Measurements from ENCODE around the gene CNDP1.
A peak's percentile ranks its signal among the peaks of the same experiment; 100 is the strongest.

The CNDP1 gene

GRCh38 chr18:74496508-74497323, 37.6 kb upstream of the CNDP1 start:
- Histone ChIP-seq H3K27me3 (replicated peaks; ENCODE audit: insufficient read depth, low read length) (no peaks in the 10 kb centered on the region), H4K20me1 (ENCODE audit: insufficient read depth, low read length) (no peaks in the 10 kb centered on the region), H2AFZ (ENCODE audit: low read length) (peak overlapping the region; percentile 73), H3F3A (ENCODE audit: insufficient read depth, low read length) (peaks cover 46% of the 10 kb centered on the region), H3K9me3 (replicated peaks; ENCODE audit: insufficient read depth, low read length) (no peaks in the 10 kb centered on the region), H3K36me3 (replicated peaks; ENCODE audit: insufficient read depth, low read length) (no peaks in the 10 kb centered on the region), H3K4me1 (ENCODE audit: low read length) (peaks cover 21% of the 10 kb centered on the region), H3K9me2 (replicated peaks; ENCODE audit: insufficient read depth, low read length) (no peaks in the 10 kb centered on the region), H3K4me2 (ENCODE audit: low read depth, low read length) (peak overlapping the region; percentile 97), H3K9ac (ENCODE audit: low read length) (peak overlapping the region; percentile 97), H3K79me2 (ENCODE audit: low read length) (peaks cover 47% of the 10 kb centered on the region), H3K4me3 (ENCODE audit: low read length) (peak overlapping the region; percentile 97), H3K27ac (ENCODE audit: low read length) (peak overlapping the region; percentile 61; the same call in 1 of the 2 replicates)
- DNase-seq, result peak; percentile 63
- TF ChIP-seq CTCF (IDR thresholded peaks at IDR 0.05; ENCODE audit: low read length) (peak; percentile 29), EZH2phosphoT487 (IDR thresholded peaks at IDR 0.05; ENCODE audit: low read length) (no peak), EZH2 (optimal IDR thresholded peaks at IDR 0.05; ENCODE audit: low read depth, low read length) (no peak)

GRCh38 chr18:74497324-74497676, 37.0 kb upstream of the CNDP1 start:
- DNase-seq, result no peak
- H3K4me1 ChIP-seq (ENCODE audit: low read length), result peaks cover 21% of the 10 kb centered on the region
- H2AFZ ChIP-seq (ENCODE audit: low read length), result no peak overlapping the region
- H3K27ac ChIP-seq (ENCODE audit: low read length), result peak overlapping the region; percentile 61; the same call in 1 of the 2 replicates
- no peaks in the 10 kb centered on the region for H3K27me3 ChIP-seq (replicated peaks; ENCODE audit: insufficient read depth, low read length)
- no peaks in the 10 kb centered on the region for H3K36me3 ChIP-seq (replicated peaks; ENCODE audit: insufficient read depth, low read length)
- H3K4me2 ChIP-seq (ENCODE audit: low read depth, low read length), result peak overlapping the region; percentile 97
- H4K20me1 ChIP-seq (ENCODE audit: insufficient read depth, low read length), result no peaks in the 10 kb centered on the region
- peaks cover 53% of the 10 kb centered on the region for H3K79me2 ChIP-seq (ENCODE audit: low read length)
- peaks cover 46% of the 10 kb centered on the region for H3F3A ChIP-seq (ENCODE audit: insufficient read depth, low read length)
- no peaks in the 10 kb centered on the region for H3K9me3 ChIP-seq (replicated peaks; ENCODE audit: insufficient read depth, low read length)
- H3K4me3 ChIP-seq (ENCODE audit: low read length), result peak overlapping the region; percentile 97
- TF ChIP-seq CTCF (IDR thresholded peaks at IDR 0.05; ENCODE audit: low read length) (no peak), EZH2 (optimal IDR thresholded peaks at IDR 0.05; ENCODE audit: low read depth, low read length) (no peak), EZH2phosphoT487 (IDR thresholded peaks at IDR 0.05; ENCODE audit: low read length) (no peak)
- peak overlapping the region; percentile 97; the same call in 1 of the 2 replicates for H3K9ac ChIP-seq (ENCODE audit: low read length)
- no peaks in the 10 kb centered on the region for H3K9me2 ChIP-seq (replicated peaks; ENCODE audit: insufficient read depth, low read length)

- Histone ChIP-seq H3F3A (ENCODE audit: insufficient read depth, low read length) (peaks cover 46% of the 10 kb centered on the region), H4K20me1 (ENCODE audit: insufficient read depth, low read length) (no peaks in the 10 kb centered on the region), H3K4me3 (ENCODE audit: low read length) (no peak overlapping the region), H3K27me3 (replicated peaks; ENCODE audit: insufficient read depth, low read length) (no peaks in the 10 kb centered on the region), H3K36me3 (replicated peaks; ENCODE audit: insufficient read depth, low read length) (no peaks in the 10 kb centered on the region), H3K9me2 (replicated peaks; ENCODE audit: insufficient read depth, low read length) (no peaks in the 10 kb centered on the region), H3K27ac (ENCODE audit: low read length) (peak overlapping the region; percentile 91; the same call in 1 of the 2 replicates), H3K9ac (ENCODE audit: low read length) (no peak overlapping the region), H3K9me3 (replicated peaks; ENCODE audit: insufficient read depth, low read length) (no peaks in the 10 kb centered on the region), H3K79me2 (ENCODE audit: low read length) (peaks cover 58% of the 10 kb centered on the region), H3K4me2 (ENCODE audit: low read depth, low read length) (peak overlapping the region; percentile 87), H3K4me1 (ENCODE audit: low read length) (peaks cover 24% of the 10 kb centered on the region), H2AFZ (ENCODE audit: low read length) (no peak overlapping the region)
- no peak for DNase-seq
- TF ChIP-seq EZH2phosphoT487 (IDR thresholded peaks at IDR 0.05; ENCODE audit: low read length) (no peak), CTCF (IDR thresholded peaks at IDR 0.05; ENCODE audit: low read length) (no peak), EZH2 (optimal IDR thresholded peaks at IDR 0.05; ENCODE audit: low read depth, low read length) (no peak)
Measured at GRCh38 chr18:74497778-74498177, 36.5 kb upstream of the CNDP1 start.
